Fibroblast of lung (primary cell): ENCODE data around the gene ATG10. TPM values are rescaled to one million over a fixed set of nuclear protein-coding genes. Genes with fewer than 3 reads are reported as not detected.

ENCODE experiments used
- DNase-seq, 2 donors: peaks; one replicate each; pipeline versions ENCODE4 v3.0.0 to v3.0.0-alpha.2; 2010; ENCODE audit warnings: low read depth in 2 of 2
- H2AFZ ChIP-seq: 2 replicates; pipeline ENCODE4 v1.5.1; 2012; ENCODE audit warnings: low read length, control low read depth, inconsistent platforms
- H3K27ac ChIP-seq: 2 replicates; pipeline ENCODE4 v1.5.1; 2011; ENCODE audit warnings: low read length, control low read depth; ENCODE audit not compliant: insufficient read depth
- H3K27me3 ChIP-seq: 2 replicates; pipeline ENCODE4 v1.5.1; 2011; ENCODE audit warnings: mild to moderate bottlenecking, low read length; ENCODE audit not compliant: control insufficient read depth, insufficient read depth
- H3K36me3 ChIP-seq: 2 replicates; pipeline ENCODE4 v1.5.1; 2011; ENCODE audit warnings: low read length; ENCODE audit not compliant: control insufficient read depth, insufficient read depth
- H3K4me1 ChIP-seq: 2 replicates; pipeline ENCODE4 v1.5.1; 2011; ENCODE audit warnings: low read length; ENCODE audit not compliant: control insufficient read depth, insufficient read depth; ENCODE audit errors: extremely low read depth
- H3K4me2 ChIP-seq: 2 replicates; pipeline ENCODE4 v1.5.1; 2011; ENCODE audit warnings: low read length, control low read depth; ENCODE audit not compliant: insufficient read depth; ENCODE audit errors: extremely low read depth
- H3K4me3 ChIP-seq, 4 experiments: fragments of 200-600 bp in 1 of 4; sonication (generic) in 1 of 4; replicated peaks in 1 of 4; 2 replicates each; pipeline ENCODE4 v1.5.1; 2011 to 2016; ENCODE audit warnings: low read length in 4 of 4, low read depth in 3 of 4, mild to moderate bottlenecking in 3 of 4, control low read depth in 2 of 4, inconsistent platforms in 1 of 4, mixed read lengths in 1 of 4; ENCODE audit not compliant: insufficient read depth in 1 of 4; ENCODE audit errors: control extremely low read depth in 1 of 4
- H3K79me2 ChIP-seq: 2 replicates; pipeline ENCODE4 v1.5.1; 2012; ENCODE audit warnings: mild to moderate bottlenecking, low read length, inconsistent platforms; ENCODE audit not compliant: control insufficient read depth, insufficient read depth
- H3K9ac ChIP-seq: 2 replicates; pipeline ENCODE4 v1.5.1; 2011; ENCODE audit warnings: mild to moderate bottlenecking, low read length, control low read depth; ENCODE audit not compliant: insufficient read depth
- H3K9me3 ChIP-seq: 2 replicates; pipeline ENCODE4 v1.5.1; 2012; ENCODE audit warnings: low read depth, low read length; ENCODE audit not compliant: control insufficient read depth, insufficient read depth
- H4K20me1 ChIP-seq: 2 replicates; pipeline ENCODE4 v1.5.1; 2011; ENCODE audit warnings: low read length; ENCODE audit not compliant: control insufficient read depth, insufficient read depth; ENCODE audit errors: extremely low read depth
- CTCF ChIP-seq, 2 donors: IDR thresholded peaks in 1 of 2; conservative IDR thresholded peaks in 1 of 2; 1 replicate in 1 of 2; 2 replicates in 1 of 2; pipeline ENCODE4 v1.5.1; 2011 to 2012; ENCODE audit warnings: low read length in 2 of 2, control low read depth in 1 of 2, inconsistent platforms in 1 of 2, low read depth in 1 of 2, mild to moderate bottlenecking in 1 of 2
- EZH2 ChIP-seq: IDR thresholded peaks from 2 replicates; pipeline ENCODE4 v1.5.1; 2012; ENCODE audit warnings: low read length, control low read depth, mild to moderate bottlenecking; ENCODE audit errors: missing control alignments
- polyA plus RNA-seq, 2 donors: library from polyadenylated mRNA; depleted of rRNA in 1 of 2; stranded (reverse) in 1 of 2; unstranded in 1 of 2; fragments of >200 nt; gene quantifications; 2 replicates each; pipeline ENCODE4 v1.2.1, GENCODE V29; 2011 to 2012; ENCODE audit warnings: missing spikeins in 1 of 2
- total RNA-seq: library from RNA; depleted of rRNA; stranded (reverse); fragments of >200 nt; gene quantifications from 2 replicates; pipeline ENCODE4 v1.2.1, GENCODE V29; 2014

The ATG10 gene
- total and polyA plus RNA-seq, 2 donors (not counting 1 experiment from before 2014, with no cell fraction given) = 2.5 to 8.8 TPM

- H3K9ac ChIP-seq = no peak overlapping the region
- no peak overlapping the region for H3K4me2 ChIP-seq
- no peaks in the 10 kb centered on the region for H3K9me3 ChIP-seq
- H3K79me2 ChIP-seq = no peaks in the 10 kb centered on the region
- DNase-seq = no peak
- TF ChIP-seq EZH2 = no peak
- no peak for TF ChIP-seq CTCF (conservative IDR thresholded peaks at IDR 0.05 in 1 of 2, IDR thresholded peaks at IDR 0.05 in 1 of 2; ENCODE audit: low read depth in 1 of 2, low read length in 2 of 2)
- H3K4me1 ChIP-seq = no peaks in the 10 kb centered on the region
- H2AFZ ChIP-seq = no peak overlapping the region
- H3K27me3 ChIP-seq = no peaks in the 10 kb centered on the region
- no peaks in the 10 kb centered on the region for H3K36me3 ChIP-seq
- no peak overlapping the region for H3K27ac ChIP-seq
- no peaks in the 10 kb centered on the region for H4K20me1 ChIP-seq
- H3K4me3 ChIP-seq = no peak overlapping the region
Measured at GRCh38 chr5:81961651-81962440, 10.0 kb upstream of the ATG10 start.

- Histone ChIP-seq H3K27me3 (no peaks in the 10 kb centered on the region), H3K4me3 (no peak overlapping the region), H3K4me1 (no peaks in the 10 kb centered on the region), H3K27ac (no peak overlapping the region), H3K9ac (no peak overlapping the region), H3K79me2 (no peaks in the 10 kb centered on the region), H2AFZ (no peak overlapping the region), H3K9me3 (no peaks in the 10 kb centered on the region), H4K20me1 (no peaks in the 10 kb centered on the region), H3K36me3 (no peaks in the 10 kb centered on the region), H3K4me2 (no peak overlapping the region)
- no peak for DNase-seq
- TF ChIP-seq EZH2 (no peak), CTCF (conservative IDR thresholded peaks at IDR 0.05 in 1 of 2, IDR thresholded peaks at IDR 0.05 in 1 of 2; ENCODE audit: low read depth in 1 of 2, low read length in 2 of 2) (no peak)
Measured at GRCh38 chr5:81963544-81963943, 8.3 kb upstream of the ATG10 start.

- H2AFZ ChIP-seq = no peak overlapping the region
Measured at GRCh38 chr5:81965524-81965923, 6.3 kb upstream of the ATG10 start.

More at GRCh38 chr5:81965524-81965923, 6.3 kb upstream of the ATG10 start:
- Histone ChIP-seq H3K9me3 (no peaks in the 10 kb centered on the region), H3K79me2 (no peaks in the 10 kb centered on the region), H3K27me3 (no peaks in the 10 kb centered on the region), H3K36me3 (no peaks in the 10 kb centered on the region), H3K4me3 (no peak overlapping the region), H4K20me1 (no peaks in the 10 kb centered on the region), H3K4me1 (no peaks in the 10 kb centered on the region), H3K27ac (no peak overlapping the region), H3K9ac (no peak overlapping the region), H3K4me2 (no peak overlapping the region)
- TF ChIP-seq EZH2 = no peak
- TF ChIP-seq CTCF (conservative IDR thresholded peaks at IDR 0.05 in 1 of 2, IDR thresholded peaks at IDR 0.05 in 1 of 2; ENCODE audit: low read depth in 1 of 2, low read length in 2 of 2) = no peak
- no peak for DNase-seq
